GM21529 (cell line): ENCODE data around the gene TAS2R1.
"Not testable (repeated sequence)": the region's sequence is repeated elsewhere in the genome, so short reads cannot be mapped to it uniquely, and the experiment has no call there.

Experiments used
- ATAC-seq: cut with Tn5 transposase; IDR thresholded peaks from one replicate; pipeline ENCODE4 v1.9.1; 2021; ENCODE audit not compliant: unreplicated experiment

TAS2R1 gene

GRCh38 chr5:9623661-9624060, 6.5 kb downstream of the TAS2R1 start:
- no peak for ATAC-seq

GRCh38 chr5:9622971-9623421, 7.2 kb downstream of the TAS2R1 start:
- ATAC-seq, result no peak

DNA sequence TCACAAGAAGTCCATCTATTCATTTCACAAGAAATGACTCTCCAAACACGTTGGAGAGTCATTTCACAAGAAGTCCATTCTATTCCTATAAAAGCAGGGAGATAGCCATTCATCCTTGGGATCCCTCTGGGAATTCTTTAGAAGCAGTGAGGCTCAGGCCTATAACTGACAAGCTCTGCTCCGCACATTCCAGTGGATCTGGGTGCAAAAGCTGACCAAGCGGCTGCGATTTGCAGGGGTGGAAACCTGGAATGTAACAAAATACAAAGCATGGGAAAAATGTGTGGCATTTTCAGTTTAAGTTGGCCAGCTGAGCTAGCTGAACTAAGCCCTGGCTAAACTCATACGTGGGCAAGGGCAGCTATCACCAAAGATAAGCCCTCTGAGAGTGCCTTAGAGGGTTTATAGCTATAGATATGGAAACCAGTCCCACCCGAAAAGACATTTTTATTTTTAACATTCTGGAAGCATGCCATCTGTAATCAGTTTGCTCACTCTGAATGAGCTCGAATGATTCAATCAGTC, 8.7 kb downstream of the TAS2R1 start:
- no peak for ATAC-seq

GRCh38 chr5:9619331-9620092, 10.6 kb downstream of the TAS2R1 start:
- ATAC-seq, result no peak

- ATAC-seq, result no peak
These were observed 12.2 kb downstream of the TAS2R1 start for GRCh38 chr5:9617739-9618504.

DNA sequence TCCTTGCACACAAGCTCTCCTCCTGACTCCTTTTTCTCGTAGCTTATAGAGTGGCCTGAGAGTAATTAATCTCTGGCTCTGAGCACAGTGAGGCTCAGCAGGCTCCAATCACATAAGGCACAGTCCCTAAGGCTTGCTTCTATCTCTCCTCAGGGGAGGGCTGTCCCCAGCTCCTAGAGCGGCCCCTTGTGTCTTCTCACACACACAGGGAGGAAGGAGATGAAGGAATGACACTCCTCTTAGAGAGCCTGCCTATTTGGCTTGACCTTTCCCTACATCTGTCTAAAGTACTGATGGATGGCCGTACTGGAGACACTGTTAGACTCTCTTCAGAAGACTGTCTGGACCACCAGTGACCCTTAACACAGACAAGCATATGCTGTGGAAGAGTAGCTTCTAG, 12.9 kb downstream of the TAS2R1 start:
- no peak for ATAC-seq

DNA sequence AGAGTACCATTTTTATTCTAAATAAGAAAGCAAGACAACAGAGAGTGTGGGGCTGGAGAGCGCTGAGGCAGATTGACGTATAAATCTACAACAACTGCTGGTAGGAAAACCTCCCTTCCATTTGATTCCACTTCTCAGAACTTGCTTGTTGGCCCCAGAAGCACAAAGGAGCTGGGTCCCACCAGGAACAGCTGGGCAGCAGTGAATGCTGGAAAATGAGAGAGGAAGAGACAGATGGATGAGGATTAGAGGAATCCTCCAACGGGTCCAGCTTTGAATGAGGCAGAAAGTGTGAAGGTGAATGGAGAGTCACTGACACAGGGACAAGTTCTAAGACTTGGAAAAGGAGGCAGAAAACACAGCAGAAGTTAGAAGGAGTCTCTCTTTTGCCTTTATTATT, 14.8 kb downstream of the TAS2R1 start:
- ATAC-seq, result no peak

- ATAC-seq, result no peak
These were observed 16.8 kb downstream of the TAS2R1 start for GRCh38 chr5:9613360-9613759.

DNA sequence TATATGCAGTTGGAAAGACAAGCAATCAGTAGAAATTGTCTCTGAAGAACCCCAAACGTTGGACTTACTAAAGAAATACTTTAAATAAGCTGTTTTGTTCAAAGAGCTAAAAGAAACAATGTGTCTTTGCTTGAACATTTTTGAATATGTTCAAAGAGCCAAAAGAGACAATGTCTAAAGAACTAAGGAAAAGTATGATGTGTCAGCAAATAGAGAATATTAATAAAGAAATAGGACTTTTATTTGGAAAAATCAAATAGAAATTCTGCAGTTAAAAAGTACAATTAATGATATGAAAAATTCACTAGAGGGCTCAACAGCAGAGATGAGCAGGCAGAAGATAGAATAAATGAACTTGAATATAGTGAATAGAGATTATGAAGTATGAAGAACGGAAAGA, 19.2 kb downstream of the TAS2R1 start:
- ATAC-seq, result no peak

GRCh38 chr5:9610364-9610763, 19.8 kb downstream of the TAS2R1 start:
- ATAC-seq, result no peak

DNA sequence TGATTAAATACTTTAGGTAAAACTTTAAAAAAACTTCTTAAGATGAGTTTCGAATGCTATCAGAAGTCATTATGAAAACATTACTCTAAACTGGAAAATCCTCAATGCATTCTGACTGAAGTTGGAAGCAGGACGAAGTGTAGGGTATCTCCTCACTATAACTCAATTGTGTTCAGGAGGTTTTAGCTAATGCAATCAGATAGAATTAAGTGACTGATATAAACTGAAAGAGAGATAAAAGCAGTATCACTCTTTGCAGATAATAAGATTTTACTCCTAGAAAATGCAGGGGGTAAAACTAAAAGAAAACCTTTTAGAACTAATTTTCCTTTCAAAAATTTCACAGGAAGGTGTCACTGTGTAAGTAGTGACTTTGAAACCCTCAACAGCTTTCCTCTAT, 22.1 kb downstream of the TAS2R1 start:
- no peak for ATAC-seq

DNA sequence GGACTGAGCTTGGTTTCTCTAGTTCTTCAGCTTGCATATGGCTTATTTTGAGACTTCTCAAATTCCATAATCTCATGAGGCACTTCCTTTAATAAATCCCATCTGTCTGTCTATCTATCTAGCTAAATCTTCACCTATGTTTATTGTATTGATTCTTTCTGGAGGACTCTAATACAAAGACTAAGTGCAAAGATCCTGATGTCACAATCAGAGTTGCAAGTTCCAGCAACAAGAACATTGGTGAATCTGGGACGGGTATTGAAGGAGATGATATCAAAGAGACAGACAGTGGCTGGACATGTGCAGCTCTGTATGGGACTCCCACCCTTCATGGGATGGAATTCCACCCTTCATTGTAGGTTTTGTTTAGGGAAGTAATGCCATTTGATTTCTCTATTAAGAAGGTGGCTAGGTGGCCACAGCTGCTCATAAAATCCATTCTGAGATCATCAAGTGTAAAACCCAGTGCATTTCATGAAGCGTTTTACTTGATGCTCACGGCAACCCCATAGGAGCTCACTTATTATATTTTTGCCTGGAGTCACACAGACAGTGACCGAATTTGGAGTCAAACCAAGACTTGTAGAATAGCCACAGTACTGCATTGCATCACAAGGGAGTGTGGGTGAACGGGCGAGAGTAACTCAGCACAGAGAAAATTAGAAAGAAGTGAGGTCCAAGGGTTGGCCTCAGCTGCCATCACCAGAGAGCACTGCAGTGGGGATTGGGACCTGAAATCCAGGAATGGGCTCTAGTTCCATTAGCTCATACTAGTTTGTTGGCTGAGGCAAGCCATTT, 24.9 kb downstream of the TAS2R1 start:
- ATAC-seq, result no peak

DNA sequence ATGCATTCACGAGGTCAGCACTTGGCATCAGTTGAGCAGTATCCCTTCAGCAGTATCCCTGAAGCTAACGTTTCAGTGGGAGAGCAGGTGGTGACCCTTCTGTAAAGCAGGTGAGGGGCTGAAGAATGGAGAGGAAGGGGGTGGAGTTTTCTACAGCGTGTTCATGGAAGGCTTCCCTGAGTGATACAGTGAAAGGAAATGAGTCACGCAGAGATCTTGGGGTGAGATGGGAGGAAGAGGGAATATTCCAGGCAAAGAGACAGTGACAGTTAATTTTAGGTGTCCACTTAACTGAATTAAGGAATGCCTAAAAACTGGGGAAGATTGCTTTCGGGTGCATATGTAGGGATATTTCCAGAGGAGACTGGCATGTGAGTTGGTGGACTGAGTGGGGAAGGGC, 25.7 kb downstream of the TAS2R1 start:
- ATAC-seq, result no peak

DNA sequence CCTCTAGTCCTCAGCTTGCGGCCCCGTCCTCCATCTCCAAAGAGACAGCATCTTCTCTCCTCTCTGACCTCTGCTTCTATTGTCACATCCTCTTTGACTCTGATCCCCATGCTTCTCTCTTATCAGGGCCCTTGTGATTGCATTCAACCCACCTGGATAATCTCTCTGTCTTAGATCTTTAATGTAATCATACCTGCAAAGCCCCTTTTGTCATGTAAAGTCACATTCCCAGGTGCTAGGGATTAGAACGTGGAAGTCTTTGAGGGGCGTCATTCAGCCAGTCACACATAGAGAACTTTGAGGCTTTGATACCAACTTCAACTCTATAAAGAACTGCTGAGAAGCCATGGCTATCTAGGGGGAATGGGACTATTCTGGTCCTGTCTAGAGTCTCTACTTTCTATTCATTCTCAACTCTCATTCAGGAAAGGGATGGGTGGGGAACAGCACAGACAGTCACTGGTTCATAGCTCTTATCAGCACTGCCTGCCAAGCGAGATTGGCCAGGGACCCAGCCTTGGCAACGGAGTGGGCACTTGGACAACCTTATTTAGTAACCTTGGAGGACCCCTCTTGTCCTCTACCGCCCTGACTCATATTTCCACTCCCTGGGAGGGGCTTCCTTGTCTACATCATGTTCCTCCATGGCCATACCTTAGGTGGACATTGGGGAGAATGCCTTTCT, 29.0 kb downstream of the TAS2R1 start:
- ATAC-seq, result no peak

- ATAC-seq, result no peak
These were observed 30.8 kb downstream of the TAS2R1 start for GRCh38 chr5:9599391-9599790.

GRCh38 chr5:9598329-9598728, 31.8 kb downstream of the TAS2R1 start:
- not testable (repeated sequence) for ATAC-seq

GRCh38 chr5:9597322-9597721, 32.8 kb downstream of the TAS2R1 start:
- ATAC-seq, result not testable (repeated sequence)

- no peak for ATAC-seq
These were observed 33.3 kb downstream of the TAS2R1 start for GRCh38 chr5:9596824-9597223.

GRCh38 chr5:9596171-9596780, 33.9 kb downstream of the TAS2R1 start:
- no peak for ATAC-seq

GRCh38 chr5:9594913-9595312, 35.2 kb downstream of the TAS2R1 start:
- ATAC-seq, result no peak
